ENCODE data around the gene PKM.
"Not testable (repeated sequence)": the region's sequence is repeated elsewhere in the genome, so short reads cannot be mapped to it uniquely, and the experiment has no call there.

PKM gene

GRCh38 chr15:72231066-72231832 is at the start of gene PKM:
PKM (minus strand) TSS chr15:72231190; CDS start chr15:72219097, 12,093 bp downstream.
- DNase-seq, result peak; percentile 87

- no peak for DNase-seq
Measured at GRCh38 chr15:72280751-72281150, 49.8 kb upstream of the PKM start.

- no peak for DNase-seq
Measured at GRCh38 chr15:72278737-72279136, 47.7 kb upstream of the PKM start.

GRCh38 chr15:72276326-72276700 is 45.3 kb upstream of the PKM start:
- DNase-seq, result no peak

- DNase-seq, result not testable (repeated sequence)
Measured at GRCh38 chr15:72275635-72276325, 44.8 kb upstream of the PKM start.

GRCh38 chr15:72272997-72273352 is 42.0 kb upstream of the PKM start:
- no peak for DNase-seq

- peak; percentile 90 for DNase-seq
Measured at GRCh38 chr15:72272213-72272996, 41.4 kb upstream of the PKM start, which contains the start of gene PARP6. PARP6 (minus strand) TSS chr15:72272554; CDS start chr15:72267477, 5,077 bp downstream.

GRCh38 chr15:72271895-72272212 is 40.9 kb upstream of the PKM start:
- no peak for DNase-seq

- no peak for DNase-seq
Measured at GRCh38 chr15:72271221-72271620, 40.2 kb upstream of the PKM start.

GRCh38 chr15:72269739-72270138 is 38.7 kb upstream of the PKM start:
- no peak for DNase-seq

GRCh38 chr15:72265031-72265430 is 34.0 kb upstream of the PKM start:
- no peak for DNase-seq

- DNase-seq, result no peak
Measured at GRCh38 chr15:72252663-72253299, 21.8 kb upstream of the PKM start.

- DNase-seq, result no peak
Measured at GRCh38 chr15:72249142-72249810, 18.3 kb upstream of the PKM start.

- no peak for DNase-seq
Measured at GRCh38 chr15:72248514-72248913, 17.5 kb upstream of the PKM start.

GRCh38 chr15:72242775-72243370 is 11.9 kb upstream of the PKM start:
- DNase-seq, result no peak

GRCh38 chr15:72239652-72240051 is 8.7 kb upstream of the PKM start:
- DNase-seq, result no peak

GRCh38 chr15:72238586-72238985 is 7.6 kb upstream of the PKM start:
- DNase-seq, result no peak

- no peak for DNase-seq
Measured at GRCh38 chr15:72237853-72238224, 6.8 kb upstream of the PKM start.

GRCh38 chr15:72237029-72237852 is 6.3 kb upstream of the PKM start:
- DNase-seq, result no peak

- DNase-seq, result no peak
Measured at GRCh38 chr15:72236381-72237003, 5.5 kb upstream of the PKM start.

- no peak for DNase-seq
Measured at GRCh38 chr15:72235298-72235697, 4.3 kb upstream of the PKM start.
